HepG2 (cell line): ENCODE measurements around the gene KDM3B. TPM values are rescaled to one million over a fixed set of nuclear protein-coding genes. Genes with fewer than 3 reads are reported as not detected.

Experiments
- AGO1 ChIP-seq: fragments of 200-400 bp; formaldehyde crosslinking; IDR thresholded peaks from 2 replicates; pipeline ENCODE4 v1.6.1; 2017; ENCODE audit warnings: mild to moderate bottlenecking, low read depth, low read length, moderate library complexity; ENCODE audit not compliant: poor library complexity, severe bottlenecking
- CCDC6 ChIP-seq: sonication (generic); formaldehyde crosslinking; IDR thresholded peaks from 2 replicates; pipeline ENCODE4 v1.8.1; 2022; ENCODE audit warnings: mild to moderate bottlenecking, missing genetic modification reagents, moderate library complexity
- ETV5 ChIP-seq: IDR thresholded peaks from 2 replicates; pipeline ENCODE4 v1.6.1; 2018; ENCODE audit warnings: missing biosample characterization, missing genetic modification reagents, inconsistent platforms, borderline replicate concordance
- FIP1L1 ChIP-seq: fragments of 200-400 bp; formaldehyde crosslinking; IDR thresholded peaks from 2 replicates; pipeline ENCODE4 v1.6.1; 2018; ENCODE audit warnings: low read depth, mild to moderate bottlenecking, low read length, moderate library complexity, borderline replicate concordance; ENCODE audit not compliant: insufficient read depth
- HNF4A ChIP-seq: sonication (generic); formaldehyde crosslinking; IDR thresholded peaks from 2 replicates; pipeline ENCODE4 v1.4.0; 2020; ENCODE audit warnings: missing genetic modification reagents
- MAF1 ChIP-seq: sonication (generic); formaldehyde crosslinking; IDR thresholded peaks from 2 replicates; pipeline ENCODE4 v1.5.0; 2020; ENCODE audit warnings: missing genetic modification reagents, borderline replicate concordance
- REL ChIP-seq: sonication (generic); formaldehyde crosslinking; conservative IDR thresholded peaks from 2 replicates; pipeline ENCODE4 v1.8.0; 2022; ENCODE audit warnings: mild to moderate bottlenecking, missing genetic modification reagents, moderate library complexity
- SALL2 ChIP-seq: sonication (generic); formaldehyde crosslinking; IDR thresholded peaks from 2 replicates; pipeline ENCODE4 v1.8.1; 2023; ENCODE audit warnings: mild to moderate bottlenecking, missing genetic modification reagents, inconsistent platforms
- ZNF251 ChIP-seq: sonication (generic); formaldehyde crosslinking; IDR thresholded peaks from 2 replicates; pipeline ENCODE4 v1.9.0; 2021; ENCODE audit warnings: mild to moderate bottlenecking, missing genetic modification reagents
- ZNF552 ChIP-seq: sonication (generic); formaldehyde crosslinking; IDR thresholded peaks from 2 replicates; pipeline ENCODE4 v1.9.0; 2022; ENCODE audit warnings: missing genetic modification reagents, mild to moderate bottlenecking, borderline replicate concordance
- ZNF7 ChIP-seq: IDR thresholded peaks from 2 replicates; pipeline ENCODE4 v1.6.1; 2016; ENCODE audit warnings: missing biosample characterization, missing genetic modification reagents
- polyA plus RNA-seq, 8 experiments: library from polyadenylated mRNA; depleted of rRNA in 3 of 8; stranded (reverse) in 7 of 8; unstranded in 1 of 8; fragments of >200 nt; fragmentation: Illumina TruSeq in 4 of 8; extraction: Trizol in 4 of 8; gene quantifications; 2 replicates each; pipeline versions ENCODE4 v1.2.1 to v1.2.3, GENCODE V29; 2011 to 2016; ENCODE audit warnings: low read depth in 4 of 8, missing spikeins in 1 of 8, mixed read lengths in 1 of 8; ENCODE audit not compliant: insufficient read depth in 1 of 8
- total RNA-seq, 5 experiments: library from RNA; depleted of rRNA; stranded (reverse); fragments of >200 nt; fragmentation: Illumina TruSeq; extraction: Trizol; gene quantifications; 2 replicates each; pipeline ENCODE4 v1.2.3, GENCODE V29; 2016; ENCODE audit warnings: low read depth in 1 of 5
- TF ChIP-seq, protein P1 (sequence below): sonication (generic); formaldehyde crosslinking; conservative IDR thresholded peaks from 2 replicates; pipeline ENCODE4 v1.4.0; 2020; ENCODE audit warnings: mild to moderate bottlenecking, missing genetic modification reagents, moderate library complexity
- TF ChIP-seq, protein P2 (sequence below): sonication (generic); formaldehyde crosslinking; IDR thresholded peaks from 2 replicates; pipeline ENCODE4 v1.9.0; 2021; ENCODE audit warnings: missing genetic modification reagents, mild to moderate bottlenecking, borderline replicate concordance
- TF ChIP-seq, protein P3 (sequence below): sonication (generic); formaldehyde crosslinking; IDR thresholded peaks from 2 replicates; pipeline ENCODE4 v1.4.0; 2020; ENCODE audit warnings: missing genetic modification reagents, borderline replicate concordance
- TF ChIP-seq, protein P4 (sequence below): IDR thresholded peaks from 2 replicates; pipeline ENCODE4 v1.6.1; 2016

Gene KDM3B
- total and polyA plus RNA-seq, 2 of the 13 experiments (the other 11 are each of a cell fraction or from before 2014, with no cell fraction given): 19.7 to 34.3 TPM

DNA sequence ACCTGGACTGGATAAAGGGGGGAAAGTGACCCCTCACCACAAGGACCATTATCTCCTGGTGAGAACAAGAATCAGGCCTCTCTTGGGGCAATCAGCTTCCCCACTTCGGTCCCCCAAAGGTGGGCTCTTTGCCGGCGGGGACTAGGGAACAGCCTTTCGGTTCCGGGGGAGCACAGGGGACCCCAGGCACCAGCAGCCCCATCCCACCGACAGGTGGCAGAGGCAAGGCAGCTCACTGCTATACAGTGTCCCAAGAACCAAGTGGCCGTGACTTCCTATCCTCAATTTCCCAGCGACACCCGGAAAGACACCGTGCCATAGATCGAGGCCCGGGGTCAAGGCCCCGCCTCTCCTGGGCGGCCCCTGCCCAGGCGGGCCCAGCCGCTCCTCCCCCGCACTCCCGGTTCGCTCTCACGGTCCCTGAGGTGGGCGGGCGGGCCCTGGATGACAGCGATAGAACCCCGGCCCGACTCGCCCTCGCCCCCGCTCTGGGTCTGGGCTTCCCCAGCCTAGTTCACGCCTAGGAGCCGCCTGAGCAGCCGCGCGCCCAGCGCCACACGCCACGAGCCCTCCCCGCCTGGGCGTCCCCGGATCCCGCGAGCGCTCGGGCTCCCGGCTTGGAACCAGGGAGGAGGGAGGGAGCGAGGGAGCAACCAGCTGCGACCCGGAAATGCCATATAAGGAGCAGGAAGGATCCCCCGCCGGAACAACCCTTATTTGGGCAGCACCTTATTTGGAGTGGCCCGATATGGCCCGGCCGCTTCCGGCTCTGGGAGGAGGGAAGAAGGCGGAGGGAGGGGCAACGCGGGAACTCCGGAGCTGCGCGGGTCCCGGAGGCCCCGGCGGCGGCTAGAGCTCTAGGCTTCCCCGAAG lies 112.1 kb downstream of the KDM3B start (continued):
- TF ChIP-seq, protein P1, sequence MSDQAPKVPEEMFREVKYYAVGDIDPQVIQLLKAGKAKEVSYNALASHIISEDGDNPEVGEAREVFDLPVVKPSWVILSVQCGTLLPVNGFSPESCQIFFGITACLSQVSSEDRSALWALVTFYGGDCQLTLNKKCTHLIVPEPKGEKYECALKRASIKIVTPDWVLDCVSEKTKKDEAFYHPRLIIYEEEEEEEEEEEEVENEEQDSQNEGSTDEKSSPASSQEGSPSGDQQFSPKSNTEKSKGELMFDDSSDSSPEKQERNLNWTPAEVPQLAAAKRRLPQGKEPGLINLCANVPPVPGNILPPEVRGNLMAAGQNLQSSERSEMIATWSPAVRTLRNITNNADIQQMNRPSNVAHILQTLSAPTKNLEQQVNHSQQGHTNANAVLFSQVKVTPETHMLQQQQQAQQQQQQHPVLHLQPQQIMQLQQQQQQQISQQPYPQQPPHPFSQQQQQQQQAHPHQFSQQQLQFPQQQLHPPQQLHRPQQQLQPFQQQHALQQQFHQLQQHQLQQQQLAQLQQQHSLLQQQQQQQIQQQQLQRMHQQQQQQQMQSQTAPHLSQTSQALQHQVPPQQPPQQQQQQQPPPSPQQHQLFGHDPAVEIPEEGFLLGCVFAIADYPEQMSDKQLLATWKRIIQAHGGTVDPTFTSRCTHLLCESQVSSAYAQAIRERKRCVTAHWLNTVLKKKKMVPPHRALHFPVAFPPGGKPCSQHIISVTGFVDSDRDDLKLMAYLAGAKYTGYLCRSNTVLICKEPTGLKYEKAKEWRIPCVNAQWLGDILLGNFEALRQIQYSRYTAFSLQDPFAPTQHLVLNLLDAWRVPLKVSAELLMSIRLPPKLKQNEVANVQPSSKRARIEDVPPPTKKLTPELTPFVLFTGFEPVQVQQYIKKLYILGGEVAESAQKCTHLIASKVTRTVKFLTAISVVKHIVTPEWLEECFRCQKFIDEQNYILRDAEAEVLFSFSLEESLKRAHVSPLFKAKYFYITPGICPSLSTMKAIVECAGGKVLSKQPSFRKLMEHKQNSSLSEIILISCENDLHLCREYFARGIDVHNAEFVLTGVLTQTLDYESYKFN (CRISPR knock-in tag): peak; percentile 65; the same call in 1 of the 2 replicates
- TF ChIP-seq, protein P2, sequence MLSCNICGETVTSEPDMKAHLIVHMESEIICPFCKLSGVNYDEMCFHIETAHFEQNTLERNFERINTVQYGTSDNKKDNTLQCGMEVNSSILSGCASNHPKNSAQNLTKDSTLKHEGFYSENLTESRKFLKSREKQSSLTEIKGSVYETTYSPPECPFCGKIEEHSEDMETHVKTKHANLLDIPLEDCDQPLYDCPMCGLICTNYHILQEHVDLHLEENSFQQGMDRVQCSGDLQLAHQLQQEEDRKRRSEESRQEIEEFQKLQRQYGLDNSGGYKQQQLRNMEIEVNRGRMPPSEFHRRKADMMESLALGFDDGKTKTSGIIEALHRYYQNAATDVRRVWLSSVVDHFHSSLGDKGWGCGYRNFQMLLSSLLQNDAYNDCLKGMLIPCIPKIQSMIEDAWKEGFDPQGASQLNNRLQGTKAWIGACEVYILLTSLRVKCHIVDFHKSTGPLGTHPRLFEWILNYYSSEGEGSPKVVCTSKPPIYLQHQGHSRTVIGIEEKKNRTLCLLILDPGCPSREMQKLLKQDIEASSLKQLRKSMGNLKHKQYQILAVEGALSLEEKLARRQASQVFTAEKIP (CRISPR knock-in tag): no peak
- TF ChIP-seq SALL2 (CRISPR knock-in tag): no peak; the same call in 1 of the 2 replicates
- TF ChIP-seq REL (CRISPR knock-in tag): no peak
- TF ChIP-seq, protein P3, sequence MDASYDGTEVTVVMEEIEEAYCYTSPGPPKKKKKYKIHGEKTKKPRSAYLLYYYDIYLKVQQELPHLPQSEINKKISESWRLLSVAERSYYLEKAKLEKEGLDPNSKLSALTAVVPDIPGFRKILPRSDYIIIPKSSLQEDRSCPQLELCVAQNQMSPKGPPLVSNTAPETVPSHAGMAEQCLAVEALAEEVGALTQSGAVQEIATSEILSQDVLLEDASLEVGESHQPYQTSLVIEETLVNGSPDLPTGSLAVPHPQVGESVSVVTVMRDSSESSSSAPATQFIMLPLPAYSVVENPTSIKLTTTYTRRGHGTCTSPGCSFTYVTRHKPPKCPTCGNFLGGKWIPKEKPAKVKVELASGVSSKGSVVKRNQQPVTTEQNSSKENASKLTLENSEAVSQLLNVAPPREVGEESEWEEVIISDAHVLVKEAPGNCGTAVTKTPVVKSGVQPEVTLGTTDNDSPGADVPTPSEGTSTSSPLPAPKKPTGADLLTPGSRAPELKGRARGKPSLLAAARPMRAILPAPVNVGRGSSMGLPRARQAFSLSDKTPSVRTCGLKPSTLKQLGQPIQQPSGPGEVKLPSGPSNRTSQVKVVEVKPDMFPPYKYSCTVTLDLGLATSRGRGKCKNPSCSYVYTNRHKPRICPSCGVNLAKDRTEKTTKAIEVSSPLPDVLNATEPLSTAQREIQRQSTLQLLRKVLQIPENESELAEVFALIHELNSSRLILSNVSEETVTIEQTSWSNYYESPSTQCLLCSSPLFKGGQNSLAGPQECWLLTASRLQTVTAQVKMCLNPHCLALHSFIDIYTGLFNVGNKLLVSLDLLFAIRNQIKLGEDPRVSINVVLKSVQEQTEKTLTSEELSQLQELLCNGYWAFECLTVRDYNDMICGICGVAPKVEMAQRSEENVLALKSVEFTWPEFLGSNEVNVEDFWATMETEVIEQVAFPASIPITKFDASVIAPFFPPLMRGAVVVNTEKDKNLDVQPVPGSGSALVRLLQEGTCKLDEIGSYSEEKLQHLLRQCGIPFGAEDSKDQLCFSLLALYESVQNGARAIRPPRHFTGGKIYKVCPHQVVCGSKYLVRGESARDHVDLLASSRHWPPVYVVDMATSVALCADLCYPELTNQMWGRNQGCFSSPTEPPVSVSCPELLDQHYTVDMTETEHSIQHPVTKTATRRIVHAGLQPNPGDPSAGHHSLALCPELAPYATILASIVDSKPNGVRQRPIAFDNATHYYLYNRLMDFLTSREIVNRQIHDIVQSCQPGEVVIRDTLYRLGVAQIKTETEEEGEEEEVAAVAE (CRISPR knock-in tag): no peak
- no peak for TF ChIP-seq AGO1
- no peak for TF ChIP-seq MAF1 (CRISPR knock-in tag)
- TF ChIP-seq ZNF552 (CRISPR knock-in tag): 0 out of 2 replicates have a peak, but pooled peaks have one; percentile 23
- peak; percentile 45; the same call in 1 of the 2 replicates for TF ChIP-seq ETV5
- TF ChIP-seq CCDC6 (CRISPR knock-in tag): no peak
- TF ChIP-seq HNF4A (CRISPR knock-in tag): peak; percentile 29; the same call in 1 of the 2 replicates
- TF ChIP-seq FIP1L1: no peak
- TF ChIP-seq, protein P4, sequence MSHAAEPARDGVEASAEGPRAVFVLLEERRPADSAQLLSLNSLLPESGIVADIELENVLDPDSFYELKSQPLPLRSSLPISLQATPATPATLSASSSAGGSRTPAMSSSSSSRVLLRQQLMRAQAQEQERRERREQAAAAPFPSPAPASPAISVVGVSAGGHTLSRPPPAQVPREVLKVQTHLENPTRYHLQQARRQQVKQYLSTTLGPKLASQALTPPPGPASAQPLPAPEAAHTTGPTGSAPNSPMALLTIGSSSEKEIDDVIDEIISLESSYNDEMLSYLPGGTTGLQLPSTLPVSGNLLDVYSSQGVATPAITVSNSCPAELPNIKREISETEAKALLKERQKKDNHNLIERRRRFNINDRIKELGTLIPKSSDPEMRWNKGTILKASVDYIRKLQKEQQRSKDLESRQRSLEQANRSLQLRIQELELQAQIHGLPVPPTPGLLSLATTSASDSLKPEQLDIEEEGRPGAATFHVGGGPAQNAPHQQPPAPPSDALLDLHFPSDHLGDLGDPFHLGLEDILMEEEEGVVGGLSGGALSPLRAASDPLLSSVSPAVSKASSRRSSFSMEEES: no peak; the same call in 1 of the 2 replicates
- no peak for TF ChIP-seq ZNF7
- 0 out of 2 replicates have a peak, but pooled peaks have one; percentile 27 for TF ChIP-seq ZNF251 (CRISPR knock-in tag)
